ENCODE results near the gene HIGD2B.
"Not testable (repeated sequence)": the region's sequence is repeated elsewhere in the genome, so short reads cannot be mapped to it uniquely, and the experiment has no call there.

DNA sequence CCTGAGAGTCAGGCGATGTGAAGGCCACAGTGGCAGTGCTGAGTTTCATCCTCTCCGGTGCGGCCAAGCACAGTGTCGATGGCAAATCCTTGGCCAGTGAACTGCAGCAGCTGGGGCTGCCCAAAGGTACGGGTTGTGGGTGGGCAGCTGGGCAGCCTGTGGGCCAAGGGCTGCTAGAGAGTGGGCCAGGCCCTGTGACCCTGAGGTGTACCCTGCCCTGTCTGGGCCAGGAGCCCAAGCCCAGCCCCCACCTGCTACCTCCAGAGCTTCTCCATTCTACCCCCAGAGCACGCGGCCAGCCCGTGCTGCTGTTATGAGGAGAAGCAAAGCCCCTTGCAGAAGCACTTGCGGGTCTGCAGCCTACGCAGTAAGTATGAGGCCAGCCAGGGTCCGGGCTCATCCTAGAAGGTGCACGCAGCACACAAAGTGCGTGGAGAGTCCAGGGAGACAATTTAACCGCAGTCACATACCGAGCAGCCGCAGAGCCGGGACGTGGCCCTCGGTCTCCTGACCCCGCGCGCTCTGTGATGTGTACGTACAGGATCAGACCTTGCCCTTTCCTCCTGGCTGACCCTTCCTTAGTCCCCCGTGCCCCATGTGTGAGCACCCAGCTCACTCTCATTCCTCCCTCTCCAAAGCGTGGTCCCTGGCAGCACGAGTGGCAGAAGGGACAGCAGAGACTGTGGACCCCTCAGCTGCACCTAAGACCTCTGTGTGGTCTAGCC lies 46.1 kb downstream of the HIGD2B start:
- TF ChIP-seq, protein P1, sequence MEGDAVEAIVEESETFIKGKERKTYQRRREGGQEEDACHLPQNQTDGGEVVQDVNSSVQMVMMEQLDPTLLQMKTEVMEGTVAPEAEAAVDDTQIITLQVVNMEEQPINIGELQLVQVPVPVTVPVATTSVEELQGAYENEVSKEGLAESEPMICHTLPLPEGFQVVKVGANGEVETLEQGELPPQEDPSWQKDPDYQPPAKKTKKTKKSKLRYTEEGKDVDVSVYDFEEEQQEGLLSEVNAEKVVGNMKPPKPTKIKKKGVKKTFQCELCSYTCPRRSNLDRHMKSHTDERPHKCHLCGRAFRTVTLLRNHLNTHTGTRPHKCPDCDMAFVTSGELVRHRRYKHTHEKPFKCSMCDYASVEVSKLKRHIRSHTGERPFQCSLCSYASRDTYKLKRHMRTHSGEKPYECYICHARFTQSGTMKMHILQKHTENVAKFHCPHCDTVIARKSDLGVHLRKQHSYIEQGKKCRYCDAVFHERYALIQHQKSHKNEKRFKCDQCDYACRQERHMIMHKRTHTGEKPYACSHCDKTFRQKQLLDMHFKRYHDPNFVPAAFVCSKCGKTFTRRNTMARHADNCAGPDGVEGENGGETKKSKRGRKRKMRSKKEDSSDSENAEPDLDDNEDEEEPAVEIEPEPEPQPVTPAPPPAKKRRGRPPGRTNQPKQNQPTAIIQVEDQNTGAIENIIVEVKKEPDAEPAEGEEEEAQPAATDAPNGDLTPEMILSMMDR (IDR thresholded peaks at IDR 0.05; ENCODE audit: borderline replicate concordance, extremely low read depth, low read length, poor library complexity, severe bottlenecking): not testable (repeated sequence)
- TF ChIP-seq EZH2 (IDR thresholded peaks at IDR 0.05; ENCODE audit: borderline replicate concordance, low read depth, low read length, severe bottlenecking): not testable (repeated sequence)
